GM21528 (cell line): Measurements from ENCODE around the gene ULK4.
"Not testable (repeated sequence)": the region's sequence is repeated elsewhere in the genome, so short reads cannot be mapped to it uniquely, and the experiment has no call there.

Source experiments
- ATAC-seq: cut with Tn5 transposase; IDR thresholded peaks from one replicate; pipeline ENCODE4 v1.9.1; 2021; ENCODE audit warnings: mild to moderate bottlenecking, moderate library complexity; ENCODE audit not compliant: unreplicated experiment, low FRiP score

ULK4 gene

GRCh38 chr3:41960826-41961750 is 815 bp downstream of the ULK4 start:
- ATAC-seq = peak; percentile 24

- ATAC-seq = no peak
Observed at GRCh38 chr3:41956574-41956973, 5.3 kb downstream of the ULK4 start.

GRCh38 chr3:41955192-41955591 is 6.7 kb downstream of the ULK4 start:
- no peak for ATAC-seq

GRCh38 chr3:41943311-41943843 is 18.5 kb downstream of the ULK4 start:
- no peak for ATAC-seq

GRCh38 chr3:41940393-41940792 is 21.5 kb downstream of the ULK4 start:
- no peak for ATAC-seq

GRCh38 chr3:41936384-41936783 is 25.5 kb downstream of the ULK4 start:
- ATAC-seq = no peak

GRCh38 chr3:41933154-41933676 is 28.7 kb downstream of the ULK4 start:
- no peak for ATAC-seq

GRCh38 chr3:41932464-41932863 is 29.4 kb downstream of the ULK4 start:
- ATAC-seq = no peak

GRCh38 chr3:41920406-41920965 is 41.4 kb downstream of the ULK4 start:
- no peak for ATAC-seq

GRCh38 chr3:41915353-41915752 is 46.5 kb downstream of the ULK4 start:
- ATAC-seq = no peak

- ATAC-seq = no peak
Observed at GRCh38 chr3:41912280-41912679, 49.6 kb downstream of the ULK4 start.

GRCh38 chr3:41907330-41908073 is 54.4 kb downstream of the ULK4 start:
- no peak for ATAC-seq

GRCh38 chr3:41900265-41900664 is 61.6 kb downstream of the ULK4 start:
- no peak for ATAC-seq

GRCh38 chr3:41898631-41899030 is 63.3 kb downstream of the ULK4 start:
- ATAC-seq = no peak

- ATAC-seq = no peak
Observed at GRCh38 chr3:41893977-41894376, 67.9 kb downstream of the ULK4 start.

- no peak for ATAC-seq
Observed at GRCh38 chr3:41888368-41889076, 73.4 kb downstream of the ULK4 start.

- ATAC-seq = no peak
Observed at GRCh38 chr3:41882956-41883355, 78.9 kb downstream of the ULK4 start.

- ATAC-seq = no peak
Observed at GRCh38 chr3:41881233-41881821, 80.6 kb downstream of the ULK4 start.

- no peak for ATAC-seq
Observed at GRCh38 chr3:41880387-41880786, 81.5 kb downstream of the ULK4 start.

- not testable (repeated sequence) for ATAC-seq
Observed at GRCh38 chr3:41877741-41878140, 84.2 kb downstream of the ULK4 start.
